GM18499 (cell line): Measurements from ENCODE around the gene OLFM1.

Source experiments
- ATAC-seq: cut with Tn5 transposase; IDR thresholded peaks from one replicate; pipeline ENCODE4 v1.9.1; 2021; ENCODE audit warnings: moderate number of reproducible peaks; ENCODE audit not compliant: insufficient read depth, unreplicated experiment

OLFM1 gene

DNA sequence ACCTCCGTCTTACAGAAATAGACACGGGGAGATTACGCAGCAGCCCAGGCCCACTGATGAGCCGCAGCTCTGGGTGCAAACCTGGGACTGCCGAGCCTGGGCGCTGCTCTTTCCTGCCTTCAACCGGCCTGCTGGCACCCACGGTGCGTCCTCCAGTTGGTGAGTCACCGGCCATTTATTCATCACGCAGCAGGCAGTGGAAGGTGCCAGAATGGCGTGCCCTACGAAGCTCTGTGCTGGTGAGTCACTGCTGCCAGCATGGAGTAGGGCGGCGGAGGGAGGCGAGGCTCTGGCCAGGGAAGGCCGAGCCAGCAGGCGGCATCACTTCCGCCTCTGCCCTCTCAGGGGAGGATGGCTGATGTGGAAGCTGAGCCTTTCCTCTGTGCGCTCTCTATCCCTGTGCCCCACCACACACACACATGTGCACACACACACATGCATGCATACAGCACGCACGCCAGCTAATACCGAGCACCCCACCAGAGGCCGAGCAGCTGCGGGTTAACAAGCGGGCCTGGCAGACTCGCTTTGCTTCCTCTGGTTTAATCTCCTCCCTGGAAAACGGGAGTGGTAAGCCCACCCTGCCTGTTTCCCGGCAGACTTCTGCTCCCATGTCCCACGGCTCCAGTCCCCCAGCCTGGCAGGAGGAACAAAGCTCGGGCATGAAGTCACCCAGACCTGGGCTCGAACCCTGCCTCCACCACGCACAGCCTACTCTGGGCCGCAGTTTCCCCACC, 39.2 kb downstream of the OLFM1 start:
- no peak for ATAC-seq

DNA sequence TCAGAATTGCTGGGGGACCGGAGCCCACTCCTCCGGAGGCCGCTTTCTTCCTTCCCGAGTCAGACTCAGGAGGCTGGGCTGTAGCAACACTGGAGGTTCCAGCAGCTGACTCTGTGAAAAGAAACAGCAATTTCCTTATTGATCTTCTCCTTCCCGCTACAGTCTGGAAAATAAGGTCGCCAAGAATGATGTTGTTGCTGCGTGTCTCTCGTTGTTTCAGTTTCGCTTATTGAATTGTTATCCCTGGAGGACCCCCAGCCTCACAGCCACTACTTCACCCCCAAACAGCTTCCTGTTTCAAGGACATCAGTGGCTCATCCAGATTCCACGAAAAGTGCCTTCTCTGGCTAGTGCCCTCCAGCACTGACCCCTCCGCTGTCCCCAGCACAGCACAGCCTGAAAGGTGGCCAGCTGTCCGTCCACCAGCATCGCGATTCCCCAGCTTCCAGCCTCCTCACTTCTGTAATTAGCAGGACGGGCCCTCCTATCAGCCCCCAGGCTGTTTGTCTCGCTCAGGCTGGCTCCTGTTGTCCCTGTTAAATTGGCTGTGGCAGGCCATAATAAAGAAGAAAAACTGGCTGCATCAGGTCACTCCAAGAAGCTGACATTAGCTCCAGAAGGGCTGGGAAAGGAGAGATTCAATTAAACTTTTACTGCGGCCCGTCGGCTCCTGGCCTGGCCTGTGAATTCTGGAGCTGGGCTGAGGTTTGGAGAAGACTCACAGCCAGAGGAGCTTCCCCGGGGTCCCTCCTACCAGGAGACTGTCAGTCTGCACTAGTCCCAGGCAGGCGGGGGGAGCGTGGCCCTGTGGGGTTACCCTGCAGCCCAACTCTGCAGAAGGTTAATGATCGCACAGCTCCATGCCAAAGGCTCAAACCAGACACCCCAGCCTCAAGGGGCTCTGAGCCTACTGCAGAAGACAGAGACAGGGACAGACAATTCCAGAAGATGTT, 40.5 kb downstream of the OLFM1 start:
- no peak for ATAC-seq

DNA sequence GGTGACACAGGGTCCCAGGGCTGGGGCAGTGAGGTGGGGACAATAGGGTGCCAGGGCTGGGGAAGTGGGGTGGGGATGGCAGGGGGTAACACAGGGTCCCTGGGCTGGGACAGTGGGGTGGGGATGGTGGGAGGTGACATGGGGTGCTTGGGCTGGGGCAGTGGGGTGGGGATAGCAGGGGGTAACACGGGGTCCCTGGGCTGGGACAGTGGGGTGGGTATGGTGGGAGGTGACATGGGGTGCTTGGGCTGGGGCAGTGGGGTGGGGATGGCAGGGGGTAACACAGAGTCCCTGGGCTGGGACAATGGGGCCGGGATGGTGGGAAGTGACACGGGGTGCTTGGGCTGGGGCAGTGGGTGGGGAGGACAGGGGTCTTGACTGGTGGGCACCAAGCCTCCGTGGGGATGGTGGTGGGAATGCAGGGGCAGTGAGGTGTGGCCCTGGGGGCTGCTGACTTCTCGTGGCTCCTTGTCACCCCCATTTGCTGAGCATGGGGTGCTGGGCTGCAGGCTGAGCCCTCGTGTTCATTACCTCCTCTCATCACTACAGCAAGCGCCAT, 41.7 kb downstream of the OLFM1 start:
- no peak for ATAC-seq

DNA sequence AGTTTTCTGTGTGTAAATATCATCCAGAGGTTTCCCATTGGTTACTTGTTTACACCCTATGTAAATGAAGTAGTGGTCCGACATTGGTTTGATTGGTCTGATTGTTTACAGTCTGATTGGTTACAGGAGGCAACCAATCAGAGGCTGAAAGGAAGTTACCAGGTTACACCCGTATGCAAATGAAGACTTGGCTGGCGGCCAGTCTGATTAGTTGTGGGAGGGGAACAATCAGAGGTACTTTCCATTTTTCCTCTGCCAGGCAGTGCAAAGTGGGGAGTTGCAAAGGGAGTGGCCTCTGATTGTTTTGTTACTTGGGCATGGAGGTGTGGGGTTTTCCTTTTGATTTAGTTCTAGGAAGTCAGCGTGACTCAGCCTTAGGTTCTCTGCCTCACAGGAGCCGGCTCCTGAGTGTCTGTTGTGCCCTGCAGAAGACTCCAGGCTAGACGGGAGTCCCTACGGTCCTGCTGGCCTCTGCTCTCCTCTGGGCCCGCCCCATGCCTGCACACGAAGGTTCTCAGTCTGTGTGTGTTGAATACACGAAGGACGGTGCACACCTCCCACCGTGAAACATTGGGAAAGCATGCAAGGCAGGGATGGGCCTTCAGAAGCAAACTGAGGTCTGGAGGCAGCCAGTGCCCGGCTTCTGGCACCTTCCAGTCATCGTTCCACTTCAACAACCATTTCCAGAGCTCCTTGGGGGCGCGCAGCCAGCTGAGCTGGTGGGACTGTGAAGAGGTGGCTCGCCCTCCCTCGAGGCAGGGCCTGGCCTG, 42.9 kb downstream of the OLFM1 start:
- no peak for ATAC-seq

DNA sequence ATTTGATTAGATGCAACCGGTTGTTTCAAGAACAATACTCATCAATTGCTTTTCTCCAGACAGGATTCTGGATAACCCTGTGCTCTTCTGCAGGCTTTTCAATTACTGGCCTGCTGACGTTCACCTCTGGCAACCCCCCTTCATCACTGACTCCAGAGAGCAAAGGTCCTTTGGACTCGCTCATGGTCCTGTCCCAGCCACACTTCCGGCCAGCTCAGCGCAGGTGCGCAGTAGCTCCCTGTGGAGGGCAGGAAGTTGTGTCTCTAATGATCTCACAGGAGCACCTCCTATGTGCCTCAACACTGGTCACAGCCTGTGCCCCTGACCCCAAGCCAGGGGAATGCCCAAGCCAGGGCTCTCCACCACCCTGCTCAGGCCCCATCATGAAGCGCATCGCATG, 44.0 kb downstream of the OLFM1 start:
- no peak for ATAC-seq

DNA sequence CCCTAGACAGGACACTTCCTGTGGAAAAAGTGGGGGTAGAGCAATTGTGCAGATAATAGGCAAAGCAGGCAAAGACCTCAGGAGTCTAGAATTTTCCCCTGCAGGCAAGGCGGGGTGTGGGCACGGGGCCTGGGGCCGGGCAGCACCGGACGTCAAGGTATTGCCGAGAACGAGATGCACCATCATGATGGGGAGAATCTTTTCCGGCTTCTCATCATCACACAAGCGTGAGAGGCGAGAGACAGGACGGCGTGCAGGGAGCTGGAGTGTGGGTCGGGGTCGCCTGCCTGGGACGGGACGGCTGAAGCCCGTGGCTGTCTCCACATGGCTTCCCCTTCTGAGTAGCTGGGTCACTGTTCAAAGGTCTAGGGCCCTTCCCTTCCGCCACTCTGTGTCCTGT, 44.5 kb downstream of the OLFM1 start:
- ATAC-seq: no peak

DNA sequence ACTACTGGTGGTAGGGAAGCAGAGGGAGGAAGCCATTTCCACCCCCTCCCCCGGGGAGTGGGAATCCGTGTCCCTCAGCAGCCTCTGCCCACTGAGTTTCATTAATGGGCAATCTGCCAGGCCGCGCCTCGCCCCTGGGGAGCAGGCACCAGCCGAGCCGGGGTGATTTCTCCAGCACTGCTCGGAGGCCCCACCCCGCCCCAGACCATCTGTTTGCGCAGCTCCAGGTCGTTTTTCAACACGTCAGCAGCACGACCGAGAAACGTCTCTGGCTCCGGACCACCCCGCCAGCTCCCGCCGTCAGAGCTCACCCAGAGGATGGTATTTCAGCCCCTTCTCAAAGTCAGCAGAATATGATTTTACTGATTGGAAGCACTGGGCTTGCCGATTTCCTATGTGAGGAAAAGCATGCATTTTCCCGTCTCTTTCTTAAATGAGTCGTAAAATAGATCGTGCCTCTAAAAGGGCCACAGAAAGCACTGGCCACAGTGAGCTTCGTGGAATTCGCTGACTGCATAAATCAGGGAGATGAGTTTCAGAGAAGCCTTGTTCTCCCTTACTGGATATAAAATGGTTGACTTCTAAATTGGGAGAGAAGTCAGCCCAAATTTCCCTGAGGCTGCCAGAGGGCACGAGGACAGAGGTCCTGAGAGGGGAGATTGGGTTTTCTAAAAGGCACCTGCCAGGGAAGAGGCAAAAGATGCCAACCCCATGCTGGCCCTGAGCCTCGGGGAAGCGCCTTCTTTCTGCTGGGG, 47.0 kb downstream of the OLFM1 start:
- ATAC-seq: no peak

DNA sequence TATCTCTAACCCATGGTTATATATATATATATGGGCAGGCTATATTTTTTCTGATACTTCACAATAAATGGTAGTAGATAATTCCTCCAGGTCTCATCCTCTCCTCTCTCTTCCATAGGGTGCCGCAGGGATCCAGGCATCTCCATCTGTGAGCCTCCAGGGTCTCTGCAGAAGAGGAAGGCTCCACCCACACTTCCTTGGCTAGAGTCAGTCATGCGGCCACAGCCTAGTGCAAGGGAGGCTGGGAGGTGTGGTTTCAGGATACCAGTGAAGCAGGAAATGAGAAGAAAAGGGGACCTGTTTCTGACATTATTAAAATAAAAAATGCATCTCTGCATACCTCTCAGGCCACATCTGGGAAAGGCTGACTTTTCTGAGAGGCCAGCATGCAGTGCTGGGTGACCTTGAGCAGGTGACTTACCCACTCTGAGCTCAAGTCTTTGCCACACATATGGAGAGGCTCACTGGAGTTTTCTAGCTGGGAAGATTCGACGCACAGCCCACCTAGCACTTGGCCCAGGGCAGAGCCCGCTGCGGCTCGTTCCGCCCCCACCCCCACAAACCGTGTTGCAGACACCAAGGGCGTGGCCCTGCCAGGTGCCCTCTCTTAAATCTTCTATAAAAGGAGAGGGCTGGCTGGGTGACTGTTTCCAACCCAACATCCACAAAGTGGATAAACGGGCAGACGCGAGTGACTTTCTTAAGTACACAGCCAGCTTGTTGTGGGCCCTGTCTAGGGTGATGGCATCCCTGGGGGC, 47.9 kb downstream of the OLFM1 start:
- ATAC-seq: no peak

DNA sequence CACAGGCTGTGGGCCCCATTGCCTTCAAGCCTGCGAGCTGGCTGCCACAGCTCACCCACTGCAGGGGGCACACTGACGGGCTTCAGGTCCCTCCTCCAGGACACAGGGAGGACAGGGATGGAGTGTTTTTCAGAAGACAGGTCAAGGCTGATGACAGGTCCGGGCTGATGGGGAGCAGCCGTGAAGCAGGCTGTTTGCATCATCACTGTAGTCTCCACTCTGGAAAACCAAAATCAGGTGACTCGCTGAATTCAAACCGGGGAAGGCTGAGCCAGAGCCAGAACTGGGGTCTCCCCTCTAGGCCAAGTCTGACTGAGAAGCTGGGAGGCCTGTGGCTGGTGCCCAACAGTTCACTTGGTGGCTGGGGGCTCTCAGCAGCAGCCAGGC, 48.5 kb downstream of the OLFM1 start:
- no peak for ATAC-seq

DNA sequence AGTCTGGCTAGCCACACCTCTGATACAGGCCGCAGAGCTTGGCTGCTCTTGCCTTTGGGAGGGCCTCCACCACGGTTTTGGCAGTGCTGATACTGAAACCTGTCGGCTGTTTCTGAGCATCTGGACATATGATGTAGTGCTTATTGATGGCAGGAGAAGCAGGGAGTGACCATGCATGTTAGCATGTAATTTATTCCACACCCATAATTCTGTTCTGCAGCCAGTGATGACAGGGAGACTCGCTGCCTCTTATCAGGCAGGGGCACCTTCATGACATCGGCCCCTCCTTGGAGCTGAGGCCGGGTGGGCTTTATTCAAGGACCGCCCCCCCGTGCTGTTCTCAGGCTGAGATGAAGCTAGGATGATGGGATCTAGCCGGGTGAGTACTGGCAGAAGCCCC, 49.0 kb downstream of the OLFM1 start:
- no peak for ATAC-seq

DNA sequence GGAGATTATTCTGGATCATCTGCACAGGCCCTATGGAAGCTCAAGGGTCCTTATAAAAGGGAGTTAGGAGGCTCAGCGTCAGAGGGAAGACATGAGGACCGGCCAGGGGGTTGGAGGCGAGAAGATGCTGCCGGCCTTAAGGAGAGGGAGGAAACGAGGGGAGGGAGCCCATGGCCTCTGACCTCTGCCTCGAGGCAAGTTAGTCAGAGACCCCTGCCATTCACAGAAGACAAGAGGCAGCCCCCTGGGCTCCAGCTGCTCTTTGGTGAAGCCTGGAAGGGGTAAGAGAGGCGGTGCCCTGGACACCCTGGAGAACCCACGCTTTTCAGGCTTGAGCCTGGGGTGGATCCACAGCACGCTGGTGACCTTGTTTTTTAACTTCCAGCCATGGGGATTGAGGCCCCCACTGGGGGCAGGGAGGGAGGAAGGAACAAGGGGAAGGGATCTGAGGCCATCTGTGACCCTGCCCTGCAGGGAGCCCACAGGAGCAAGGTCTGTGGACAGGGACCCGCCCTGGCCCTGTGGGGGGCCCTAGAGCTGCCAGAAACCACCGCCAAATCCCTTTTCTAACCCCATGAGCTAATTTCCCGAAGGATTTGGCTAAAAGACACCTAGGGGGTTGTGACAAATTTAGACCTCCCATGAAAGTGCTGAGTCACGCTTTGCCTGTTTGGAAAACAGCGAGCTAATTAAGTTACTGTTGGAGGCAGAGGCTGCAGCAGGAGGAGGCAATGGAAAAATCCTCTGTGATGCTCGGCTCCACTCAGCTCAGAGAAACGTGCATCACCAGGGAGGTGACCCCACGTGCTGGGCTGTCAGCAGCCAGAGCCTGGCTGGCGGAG, 49.7 kb downstream of the OLFM1 start:
- no peak for ATAC-seq

DNA sequence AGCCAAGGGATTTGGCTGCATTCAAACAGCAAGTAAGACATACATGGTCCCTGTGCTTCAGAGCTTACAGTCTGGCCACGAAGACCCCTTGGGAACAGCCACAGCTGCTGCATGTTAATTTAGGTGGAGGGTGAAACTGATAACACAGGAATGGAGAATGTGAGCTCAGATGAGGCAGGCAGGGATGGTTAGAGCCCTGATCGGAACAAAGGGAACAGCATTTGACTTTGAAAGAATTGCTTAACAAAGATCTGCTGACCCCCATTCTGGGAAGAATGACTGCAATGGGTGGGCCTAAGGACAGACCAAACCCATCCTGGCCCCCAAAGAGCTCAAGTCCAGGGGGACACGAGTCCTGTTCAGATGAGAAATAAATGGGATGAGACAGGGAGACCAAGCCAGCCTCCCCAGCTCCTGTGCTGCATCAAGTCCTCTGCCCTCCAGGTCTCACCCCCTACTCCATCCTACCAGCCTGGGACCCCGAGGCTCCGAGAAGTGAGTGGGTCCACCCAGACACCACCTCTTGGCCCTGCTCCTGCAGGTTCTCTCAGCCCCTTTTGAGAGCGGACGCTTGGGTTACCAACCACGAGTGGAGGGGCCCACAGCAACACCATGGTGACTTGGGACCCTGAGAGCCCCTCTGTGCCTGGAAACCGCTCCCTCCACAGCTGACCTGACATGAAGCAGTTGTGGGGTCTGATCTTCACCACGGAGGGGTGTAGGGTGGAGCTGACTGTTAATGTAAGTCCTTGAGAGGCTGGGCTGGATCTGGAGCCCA, 50.8 kb downstream of the OLFM1 start:
- ATAC-seq: no peak

DNA sequence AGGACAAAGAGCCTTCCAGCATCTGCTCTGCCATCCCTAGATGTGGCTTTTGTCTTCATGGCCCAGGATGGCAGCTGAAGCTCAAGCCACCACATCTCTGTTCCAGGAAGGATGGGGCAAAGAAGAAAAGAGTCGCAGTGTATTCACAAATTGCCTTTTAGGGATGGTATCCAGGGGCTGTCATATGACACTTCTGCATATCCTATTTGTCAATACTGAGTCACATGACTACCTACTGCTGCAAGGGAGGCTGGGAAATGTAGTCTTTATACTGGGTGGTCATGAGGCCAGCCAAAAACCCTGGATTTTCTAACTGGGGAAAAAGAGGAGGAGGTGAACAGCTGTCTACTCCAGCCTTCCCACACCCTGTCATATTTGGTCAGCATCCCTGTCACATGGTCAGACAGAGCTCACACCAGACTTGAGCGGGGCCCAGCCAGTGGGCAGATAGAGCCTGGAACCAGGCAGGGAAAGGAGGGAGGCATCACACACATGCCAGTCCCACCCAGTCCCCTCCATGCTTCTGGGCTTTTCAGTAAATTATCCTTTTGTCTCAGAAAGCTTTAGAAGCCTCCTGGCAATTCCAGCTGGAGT, 52.0 kb downstream of the OLFM1 start:
- no peak for ATAC-seq

DNA sequence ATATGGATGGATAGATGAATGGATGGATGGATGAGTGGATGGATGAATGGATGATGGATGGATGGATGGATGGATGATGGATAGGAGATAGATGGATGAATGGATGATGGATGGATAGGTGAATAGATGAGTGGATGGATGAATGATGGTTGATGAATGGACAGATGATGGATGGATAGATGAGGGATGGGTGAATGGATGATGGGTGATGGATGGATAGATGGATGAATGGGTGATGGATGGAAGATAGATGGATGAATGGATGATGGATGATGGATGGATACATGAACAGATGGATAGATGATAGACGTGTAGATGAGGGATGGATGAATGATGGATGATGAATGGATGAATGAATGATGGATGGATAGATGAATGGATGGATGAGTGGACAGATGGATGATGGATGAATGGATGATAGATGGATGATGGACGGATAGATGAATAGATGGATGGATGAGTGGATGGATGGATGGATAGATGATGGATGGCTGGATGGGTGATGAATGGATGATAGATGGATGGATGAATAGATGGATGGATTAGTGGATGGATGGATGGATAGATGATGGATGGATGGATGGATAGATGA, 53.8 kb downstream of the OLFM1 start:
- no peak for ATAC-seq

DNA sequence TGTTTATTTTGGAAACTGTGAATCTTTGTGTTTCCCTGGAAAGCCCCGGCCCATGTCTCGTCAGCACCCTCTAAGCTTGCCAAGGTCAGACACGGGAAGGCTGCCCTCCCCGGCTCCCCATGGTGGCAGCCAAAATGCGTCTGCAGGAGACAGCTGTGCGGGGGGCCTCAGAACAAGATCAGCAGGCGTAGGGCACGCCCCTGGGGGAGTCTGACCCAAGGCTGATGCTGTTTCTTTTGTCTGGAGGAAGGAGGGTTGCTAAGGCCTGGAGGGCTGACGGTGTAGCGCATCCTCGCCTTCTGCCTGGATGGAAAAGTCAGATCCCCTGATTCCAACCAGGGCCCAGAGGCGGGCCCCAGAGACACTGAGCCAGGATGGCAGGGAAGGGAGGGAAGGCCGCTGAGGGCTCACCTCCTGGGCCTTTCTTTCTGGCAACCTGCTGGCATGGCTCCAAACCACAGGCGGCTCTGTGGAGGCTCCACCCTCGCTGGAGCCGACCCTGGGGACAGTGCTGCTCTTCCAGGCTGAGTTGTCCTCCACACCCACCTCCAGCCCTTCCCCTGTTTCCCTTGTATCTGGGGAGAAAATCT, 57.2 kb downstream of the OLFM1 start:
- ATAC-seq: no peak

DNA sequence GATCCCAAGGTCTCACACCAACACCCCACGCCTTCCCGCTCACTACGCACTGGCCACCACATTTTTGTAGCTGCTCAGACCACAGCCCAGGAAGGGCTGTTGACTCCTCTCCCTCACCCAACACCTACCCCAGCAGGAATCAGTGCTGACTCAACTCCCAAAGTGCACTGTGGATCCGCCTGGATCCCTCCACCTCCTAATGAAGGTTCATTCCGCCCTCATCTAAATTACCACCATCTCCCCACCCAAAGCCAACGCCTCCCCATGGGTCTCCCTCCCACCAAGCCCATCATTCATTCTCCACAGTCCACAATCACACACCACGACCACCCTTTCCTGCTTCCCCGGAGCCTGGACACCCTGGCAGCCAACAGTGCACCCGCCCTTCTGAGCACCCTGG, 57.8 kb downstream of the OLFM1 start:
- ATAC-seq: no peak
